HG03196 (cell line): ENCODE data around the gene NDC1.
A peak's percentile ranks its signal among the peaks of the same experiment; 100 is the strongest.
"Not testable (repeated sequence)": the region's sequence is repeated elsewhere in the genome, so short reads cannot be mapped to it uniquely, and the experiment has no call there.

Source experiments
- ATAC-seq: cut with Tn5 transposase; IDR thresholded peaks from one replicate; pipeline ENCODE4 v1.9.1; 2021; ENCODE audit not compliant: unreplicated experiment

Gene NDC1

DNA sequence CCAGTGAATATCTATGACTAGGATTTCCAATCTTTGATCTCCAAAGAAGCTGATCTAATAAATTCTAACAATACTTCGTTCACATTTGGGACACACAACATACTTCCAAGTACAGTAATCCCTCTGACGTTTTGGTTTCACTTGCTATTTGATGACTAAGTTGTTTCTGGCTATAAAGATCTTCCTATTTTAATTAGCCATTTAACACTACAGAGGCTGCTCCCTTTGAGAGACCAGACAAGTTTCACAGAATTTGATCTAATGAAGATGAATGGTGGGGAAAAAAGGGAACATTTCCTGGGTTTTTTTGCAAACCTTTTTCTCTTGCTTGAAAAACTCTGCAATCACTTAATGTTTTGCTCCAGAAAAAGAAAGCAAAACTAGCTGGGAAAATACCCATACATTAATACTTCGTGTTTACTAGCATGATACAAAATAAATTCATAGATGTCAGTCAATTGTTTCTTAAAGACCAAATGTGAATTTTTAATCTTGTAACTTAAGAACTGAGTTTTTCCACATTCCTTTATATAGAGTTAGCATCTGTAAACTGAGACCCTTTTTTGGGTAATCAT lies 71.2 kb downstream of the NDC1 start:
- no peak for ATAC-seq

DNA sequence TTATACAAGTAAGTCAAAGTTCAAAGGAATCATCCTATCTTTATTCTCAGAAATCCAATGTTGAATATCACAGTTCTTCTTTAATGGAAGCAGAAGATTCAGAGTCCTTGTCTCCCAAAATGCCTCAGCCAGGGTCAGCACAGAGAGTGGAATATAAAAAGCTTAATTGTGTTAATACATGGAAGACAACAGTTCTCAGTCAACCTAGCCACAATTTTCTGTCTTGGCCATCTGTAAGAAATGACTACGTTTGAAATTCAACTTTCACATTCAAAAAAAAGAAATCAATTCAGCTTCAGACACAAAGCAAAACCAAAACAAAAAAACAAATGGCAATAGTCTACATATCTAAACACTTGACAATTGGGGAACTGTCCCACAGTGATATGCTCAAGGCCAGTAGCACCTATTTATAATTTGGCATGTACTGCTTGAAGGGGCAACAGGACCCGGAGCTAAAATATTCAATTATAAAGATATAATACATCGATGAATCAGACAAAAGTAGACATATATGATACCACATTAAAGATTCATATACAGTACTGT lies 71.8 kb downstream of the NDC1 start:
- no peak for ATAC-seq

DNA sequence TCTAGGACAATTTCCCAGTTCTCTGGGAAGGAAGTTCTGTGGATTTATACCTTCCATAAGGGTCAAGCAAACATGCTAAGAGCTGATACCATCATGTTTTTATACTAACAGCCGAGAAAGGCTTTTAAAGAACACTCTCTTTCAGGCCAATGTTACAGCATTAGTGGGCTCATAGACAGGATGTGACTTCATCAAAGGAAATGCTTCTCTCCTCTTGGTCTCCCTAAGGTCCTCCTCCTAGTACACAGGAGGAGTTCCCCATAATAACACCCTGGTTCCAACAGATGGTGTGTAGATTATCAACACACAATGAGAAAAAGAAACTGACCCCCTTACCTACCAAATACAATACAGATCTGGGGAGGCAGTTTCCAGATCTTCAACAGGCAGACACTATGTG lies 72.4 kb downstream of the NDC1 start:
- no peak for ATAC-seq

DNA sequence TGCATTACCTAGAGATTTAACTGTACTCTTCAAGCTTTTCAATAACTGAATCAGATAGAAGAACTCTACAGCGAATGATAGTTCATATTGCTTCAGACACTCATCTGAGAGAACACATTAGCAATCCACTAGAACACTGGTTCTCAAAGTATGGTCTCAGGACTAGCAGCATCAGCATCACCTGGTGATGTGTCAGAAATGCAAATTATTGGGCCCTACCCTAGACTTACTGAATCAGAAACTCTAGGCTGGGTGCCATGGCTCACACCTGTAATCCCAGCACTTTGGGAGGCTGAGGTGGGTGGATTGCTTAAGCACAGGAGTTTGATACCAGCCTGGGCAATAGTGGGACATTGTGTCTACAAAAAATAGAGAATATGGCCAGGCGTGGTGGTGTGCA lies 74.2 kb downstream of the NDC1 start:
- ATAC-seq = no peak

DNA sequence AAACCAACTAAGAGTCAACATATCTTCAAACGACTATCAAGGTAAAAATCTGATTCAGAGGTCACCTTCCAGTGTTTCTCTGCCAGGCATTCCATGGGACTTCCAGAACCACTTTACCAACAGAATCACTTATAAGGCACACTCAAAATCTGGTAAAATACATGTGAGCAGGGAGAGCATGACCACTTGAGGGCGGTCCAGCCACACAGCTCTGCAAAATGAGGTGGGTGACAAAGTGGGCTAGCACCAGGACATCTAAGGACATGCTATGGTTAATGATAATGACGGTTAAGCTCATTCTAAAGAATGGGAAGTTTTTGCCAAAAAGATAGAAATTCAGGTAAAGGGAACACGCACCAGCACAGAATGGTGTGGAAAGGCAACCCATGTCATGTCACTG lies 74.6 kb downstream of the NDC1 start:
- ATAC-seq = no peak

DNA sequence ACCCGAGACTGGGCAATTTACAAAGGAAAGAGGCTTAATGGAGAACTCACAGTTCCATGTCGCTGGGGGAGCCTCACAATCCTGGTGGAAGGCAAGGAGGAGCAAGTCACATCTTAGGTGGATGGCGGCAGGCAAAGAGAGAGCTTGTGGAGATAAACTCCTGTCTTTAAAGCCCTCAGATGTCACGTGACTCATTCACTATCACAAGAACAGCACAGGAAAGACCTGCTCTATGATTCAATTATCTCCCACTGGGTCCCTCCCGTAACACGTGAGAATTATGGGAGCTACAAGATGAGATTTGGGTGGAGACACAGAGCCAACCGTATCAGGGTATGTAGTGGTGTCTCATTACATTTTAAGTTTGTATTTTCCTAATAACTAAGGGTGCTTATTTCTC lies 77.6 kb downstream of the NDC1 start:
- not testable (repeated sequence) for ATAC-seq

DNA sequence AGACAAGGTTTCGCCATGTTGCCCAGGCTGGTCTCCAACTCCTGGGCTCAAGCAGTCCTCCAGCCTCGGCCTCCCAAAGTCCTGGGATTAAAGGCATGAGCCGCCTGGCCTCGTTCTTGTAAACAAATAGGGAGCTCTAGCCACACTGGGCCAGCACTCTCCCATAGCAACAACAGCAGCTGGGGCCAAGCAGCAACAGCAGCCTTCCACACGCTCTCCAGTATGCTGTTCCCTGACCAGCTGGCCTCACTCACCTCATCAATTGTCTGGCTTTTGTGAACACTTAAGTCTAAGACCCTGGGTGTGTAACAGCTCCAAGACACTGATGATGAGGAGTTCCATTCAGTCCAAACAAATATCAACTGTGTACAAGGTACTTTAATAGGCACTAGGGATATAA lies 82.2 kb downstream of the NDC1 start:
- ATAC-seq = no peak

DNA sequence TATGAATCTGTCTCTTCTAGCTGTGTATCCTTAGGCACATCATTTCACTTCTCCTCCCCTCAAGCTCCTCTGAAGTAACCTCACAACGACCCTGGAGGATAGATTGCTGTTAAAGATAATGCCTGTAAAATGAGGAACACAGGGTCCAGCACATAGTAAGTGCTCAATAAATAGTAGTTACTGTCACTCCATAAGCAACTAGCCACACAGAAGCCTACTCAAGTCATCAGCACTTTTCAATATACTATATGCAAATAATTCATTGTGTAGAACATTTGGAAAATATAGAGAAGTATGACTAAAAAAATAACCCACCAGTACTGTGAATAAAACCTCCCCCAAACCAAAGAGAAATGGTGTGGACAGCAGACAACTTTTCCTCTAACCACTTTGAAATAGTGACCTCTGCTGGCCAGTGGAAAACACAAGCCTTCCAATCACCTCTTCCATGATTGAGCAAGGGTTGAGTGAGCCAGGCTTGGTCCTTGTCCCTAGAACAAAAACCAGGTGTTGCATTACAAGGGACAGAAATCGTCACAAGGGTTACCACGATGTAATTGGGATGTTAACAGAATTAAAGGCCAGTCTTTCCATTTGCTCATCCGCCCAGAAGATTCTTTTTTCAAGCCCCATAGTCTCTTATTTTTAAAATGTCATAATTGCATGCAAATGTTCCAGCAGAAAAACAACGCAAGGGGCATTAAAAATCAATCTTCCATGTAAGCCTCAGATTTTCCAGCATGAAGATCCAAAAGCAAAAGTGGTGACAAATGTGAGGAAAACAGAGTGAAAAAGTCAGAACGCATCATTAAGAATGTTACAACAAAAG lies 83.4 kb downstream of the NDC1 start:
- no peak for ATAC-seq

DNA sequence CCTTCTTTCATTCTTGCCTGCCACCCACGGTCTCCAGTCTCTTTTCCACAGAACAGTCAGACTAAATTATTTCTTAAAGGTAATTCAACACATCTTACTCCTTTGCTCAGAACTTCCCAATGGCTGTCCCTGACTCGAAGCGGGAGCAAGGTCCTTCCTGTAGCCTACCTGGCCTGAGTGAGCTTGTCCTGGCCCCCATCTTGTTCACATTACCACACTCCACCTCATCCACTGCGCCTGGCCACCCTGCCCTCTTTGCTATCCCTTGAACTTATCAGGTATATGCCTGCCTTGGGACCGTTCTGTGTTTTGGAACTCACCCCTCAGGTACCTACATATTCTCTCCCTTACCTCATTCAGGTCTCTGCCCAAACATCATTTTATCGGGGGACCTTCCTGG lies 85.8 kb downstream of the NDC1 start:
- ATAC-seq = no peak

DNA sequence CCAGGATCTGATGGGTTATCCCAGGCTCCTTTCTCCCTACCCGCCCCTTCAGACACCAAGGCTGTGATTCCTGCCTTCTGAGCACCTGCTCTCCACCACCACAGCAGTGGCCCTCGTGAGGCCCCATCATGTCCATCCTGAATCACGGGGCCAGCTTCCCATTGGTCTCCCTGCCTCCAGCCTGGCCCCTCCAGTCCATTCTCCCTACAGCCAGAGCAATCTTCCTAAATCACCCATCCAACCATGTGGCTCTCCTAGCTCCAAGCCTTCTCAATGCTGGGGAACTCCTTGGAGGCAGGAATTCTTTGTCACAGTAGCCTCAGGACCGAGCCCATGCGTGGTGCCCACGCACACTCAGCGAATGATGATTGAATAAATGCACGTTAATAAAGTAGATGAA lies 90.3 kb downstream of the NDC1 start:
- ATAC-seq = no peak

DNA sequence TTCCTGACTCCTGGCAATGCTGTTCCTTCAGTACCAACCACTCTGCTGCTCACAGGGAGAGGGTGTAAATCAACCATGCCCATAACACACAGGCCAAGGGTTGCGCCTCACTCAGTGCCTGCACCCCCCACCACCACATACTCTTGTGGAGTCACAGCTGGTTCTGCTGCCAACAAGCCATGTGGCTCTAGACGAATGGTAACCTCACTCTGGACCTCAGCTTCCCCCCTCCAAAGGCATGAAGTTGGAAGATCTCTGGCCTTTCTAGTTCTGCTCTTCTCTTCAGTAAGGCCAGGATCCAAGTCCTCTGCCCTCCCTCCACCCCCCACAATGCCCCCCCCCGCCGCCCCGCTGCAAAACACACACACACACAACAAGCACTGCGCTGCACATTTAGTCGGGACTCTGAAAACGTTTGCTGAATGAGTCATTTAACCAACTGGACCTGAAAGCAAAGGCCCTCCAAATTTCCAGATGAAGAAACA lies 97.4 kb downstream of the NDC1 start:
- ATAC-seq = no peak

DNA sequence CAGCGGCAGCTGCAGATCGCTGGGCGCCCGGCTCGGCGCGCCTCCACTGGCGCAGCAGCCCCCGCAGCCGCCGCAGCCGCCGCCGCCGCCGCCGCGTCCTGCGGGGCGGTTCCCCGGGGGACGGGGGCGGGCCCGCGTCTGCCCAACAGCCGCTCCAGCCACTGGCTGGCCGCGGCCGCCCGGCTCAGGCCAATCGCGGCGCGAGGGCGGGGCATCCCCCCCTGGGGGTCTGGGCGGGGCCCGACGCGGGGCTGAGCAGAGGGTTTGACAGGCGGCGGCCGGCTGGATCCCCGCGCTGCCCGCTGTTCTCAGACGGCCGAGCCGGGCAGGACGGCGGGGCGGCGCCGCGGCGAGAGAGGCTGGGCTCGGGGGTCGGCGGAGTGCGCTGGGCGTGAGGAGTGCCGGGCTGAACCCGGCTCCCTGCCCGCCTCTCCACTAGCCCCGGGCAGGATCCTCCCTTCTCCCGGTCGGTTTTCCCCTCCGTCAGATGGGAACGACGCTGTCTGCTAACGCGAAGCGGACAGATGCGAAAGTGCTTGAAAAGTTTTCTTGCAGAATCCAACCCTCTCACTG lies 98.9 kb downstream of the NDC1 start, which contains the start of gene GLIS1:
GLIS1 (minus strand) TSS at position 56 of the 573 bp plus-strand sequence. CDS start 1,100 bp downstream, outside the sequence.
- ATAC-seq = peak; percentile 89

DNA sequence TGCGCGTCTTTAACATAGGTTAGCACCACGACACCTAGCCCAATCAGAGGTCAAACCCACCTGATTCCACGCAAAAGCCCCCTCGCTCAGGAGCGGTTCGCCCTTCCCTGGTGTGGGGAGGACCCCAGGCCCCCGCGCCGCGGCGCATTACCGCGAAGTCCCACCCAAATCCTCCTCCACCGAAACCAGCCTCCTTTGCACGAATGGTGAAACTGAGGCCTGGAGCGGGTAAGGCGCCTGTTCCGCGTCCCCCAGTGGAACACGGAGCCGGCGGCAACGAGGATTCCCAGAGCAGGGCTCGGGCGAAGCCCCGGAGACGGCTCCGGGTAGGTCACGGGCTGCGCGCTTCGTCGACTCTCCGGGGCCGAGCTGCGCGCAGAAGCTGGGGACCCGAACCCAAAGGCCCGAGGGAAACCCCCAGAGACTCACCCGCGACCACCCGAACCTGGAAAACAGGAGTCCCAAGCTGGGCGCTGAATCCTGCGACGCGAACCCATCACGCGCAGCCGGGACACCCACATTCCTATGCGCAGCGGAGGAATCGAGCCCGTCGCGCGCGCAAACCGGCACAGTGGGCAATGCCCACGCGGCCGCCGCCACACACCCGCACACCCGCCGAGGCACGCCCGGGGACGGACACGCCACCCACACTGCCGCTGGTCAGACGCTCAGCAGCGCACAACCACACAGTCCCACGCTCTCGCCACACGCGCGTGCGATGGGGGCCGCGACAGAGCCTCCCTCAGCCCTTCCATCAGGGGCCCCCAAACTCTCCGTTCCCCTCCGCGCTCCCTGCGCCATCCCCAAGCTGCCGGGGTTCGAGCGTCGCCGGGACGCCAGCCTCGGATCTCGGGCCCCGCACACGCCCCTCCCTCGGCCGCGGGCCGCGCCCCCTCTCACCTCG lies 99.6 kb downstream of the NDC1 start:
- no peak for ATAC-seq

DNA sequence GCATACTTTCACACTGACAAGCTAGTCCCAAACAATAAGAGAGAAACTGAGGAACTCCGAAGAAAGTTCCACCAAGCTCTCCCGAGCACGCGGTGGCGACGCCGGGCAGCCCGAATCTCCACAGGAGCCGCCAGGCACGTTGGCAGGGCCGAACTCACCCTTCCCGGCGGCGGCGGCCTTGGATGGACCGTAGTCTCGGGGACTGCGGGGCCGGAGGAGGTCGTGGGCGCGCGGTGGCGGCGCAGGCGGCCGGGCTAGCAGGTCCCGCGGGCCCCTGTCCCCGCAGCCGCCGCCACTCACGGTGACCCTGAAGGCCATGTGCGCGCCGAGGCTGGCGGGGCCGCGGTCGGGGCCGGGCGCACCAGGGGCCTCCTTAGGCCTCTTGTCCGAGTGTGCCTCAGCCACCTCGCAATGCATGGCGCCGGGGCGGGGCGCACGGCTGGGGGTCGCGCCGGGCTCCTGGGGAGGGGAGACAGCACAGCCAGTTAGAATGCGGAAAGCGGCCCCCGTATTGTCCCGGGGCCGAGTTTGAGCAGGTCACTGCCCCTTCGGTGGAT lies 100.4 kb downstream of the NDC1 start:
- ATAC-seq = no peak

DNA sequence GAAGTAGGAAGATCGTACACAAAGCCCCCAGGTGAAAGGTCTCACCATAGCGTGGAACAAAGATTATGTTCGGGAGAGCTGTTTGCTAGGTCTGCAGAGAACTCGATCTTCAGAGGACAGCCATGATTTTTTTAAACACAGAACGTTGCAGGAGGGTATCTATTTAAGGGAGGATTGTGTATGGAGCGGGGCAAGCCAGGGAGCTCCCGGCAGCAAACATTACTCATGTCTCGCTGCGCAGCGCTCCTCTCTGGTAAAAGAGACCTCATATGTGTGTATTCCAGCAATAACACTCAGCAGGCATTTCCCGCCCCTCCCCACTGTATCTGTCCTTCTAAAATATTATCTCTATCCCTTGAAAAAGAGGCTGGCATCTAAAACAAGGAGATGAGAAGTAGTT lies 101.8 kb downstream of the NDC1 start:
- no peak for ATAC-seq

DNA sequence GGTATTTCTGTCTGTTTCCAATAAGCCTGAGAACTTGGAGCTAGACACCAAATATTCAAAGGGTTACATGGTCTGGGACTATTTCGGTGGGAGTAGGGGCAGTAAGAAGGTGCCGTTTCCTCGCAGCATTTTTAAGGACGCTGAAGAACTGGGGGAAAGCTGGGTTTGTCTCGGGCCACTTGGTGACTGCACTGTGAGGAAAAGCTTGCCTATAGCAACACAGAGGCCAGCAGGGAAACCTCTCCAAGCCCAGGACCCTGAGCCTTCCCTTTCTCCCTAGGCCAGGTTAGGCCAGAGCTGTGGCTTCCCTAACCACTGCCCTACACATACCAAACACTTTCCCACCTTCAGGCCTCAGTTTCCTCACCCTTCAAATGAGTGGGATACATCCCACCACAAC lies 102.4 kb downstream of the NDC1 start:
- no peak for ATAC-seq

DNA sequence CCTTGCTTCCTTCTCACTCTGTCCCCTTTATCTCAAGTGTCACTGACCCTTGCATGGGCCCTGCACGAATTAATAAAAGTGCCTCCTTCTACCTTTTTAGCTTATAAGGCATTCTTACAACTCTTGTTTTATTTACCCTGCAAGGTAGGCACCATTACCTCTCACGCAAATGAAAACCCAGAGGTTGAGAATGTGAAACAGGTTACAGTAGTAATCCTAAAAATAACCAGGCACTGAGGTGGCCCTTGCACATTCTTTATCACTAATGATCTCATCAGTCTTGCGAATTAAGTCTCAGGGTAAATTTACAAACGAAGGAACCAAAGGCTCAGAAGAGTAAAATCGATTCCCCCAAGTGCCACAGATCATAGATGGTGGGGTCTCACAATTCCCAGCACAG lies 102.8 kb downstream of the NDC1 start:
- ATAC-seq = no peak

DNA sequence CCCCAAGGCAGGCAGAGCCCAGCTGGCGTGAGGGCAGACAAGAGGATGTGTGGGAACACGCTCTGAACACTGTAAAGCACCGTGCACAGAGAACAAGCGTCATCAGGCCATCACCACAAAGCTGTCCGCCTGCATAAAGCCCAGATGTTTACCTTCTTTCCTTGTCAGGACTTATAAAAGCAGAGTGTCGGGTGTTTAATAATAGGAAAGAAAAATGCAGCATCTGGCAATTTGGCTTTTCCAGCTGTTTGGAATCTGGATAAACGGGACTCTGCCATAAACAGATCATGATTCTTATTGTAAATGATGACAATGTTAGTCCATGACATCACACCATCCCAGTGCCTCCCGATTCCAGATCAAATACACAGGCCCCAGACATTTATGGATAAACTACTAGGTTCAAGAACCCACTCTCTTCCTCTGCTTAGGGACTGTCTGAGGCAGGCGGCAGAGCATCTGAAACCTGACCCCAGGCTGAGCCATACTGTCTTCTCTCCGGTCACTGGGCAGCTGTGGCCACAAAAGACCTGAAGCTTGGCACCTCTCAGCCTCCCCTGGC lies 103.4 kb downstream of the NDC1 start:
- no peak for ATAC-seq

DNA sequence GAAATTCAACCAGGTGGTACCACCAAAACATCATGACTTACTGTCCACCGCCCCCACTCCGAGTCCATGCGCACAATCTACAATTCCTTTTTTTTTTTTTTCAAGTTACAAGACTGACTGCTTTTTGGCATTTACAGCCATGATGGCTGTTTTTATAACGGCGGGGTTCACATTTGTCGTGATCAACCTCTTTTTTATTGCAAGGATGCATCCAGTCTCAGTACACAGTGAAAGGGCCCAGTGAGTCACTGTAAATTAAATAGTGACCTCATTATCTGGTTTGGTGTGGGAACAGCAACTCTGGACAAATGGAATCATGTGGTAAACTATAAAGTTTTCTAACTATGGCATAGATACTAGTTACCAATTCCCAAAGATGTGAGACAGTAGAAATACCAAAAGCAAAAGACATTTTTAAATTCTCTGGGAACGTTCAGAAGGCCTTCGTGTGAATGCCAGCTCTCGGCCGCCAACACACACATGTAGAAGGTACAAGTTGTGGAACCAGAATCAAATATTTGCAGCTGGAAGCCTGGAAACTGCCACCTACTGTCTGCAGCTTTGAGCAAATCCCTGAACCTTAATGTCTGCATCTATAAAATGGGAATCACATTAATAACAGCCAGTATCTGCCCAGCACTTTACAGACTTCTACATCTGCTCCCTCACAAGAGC lies 104.0 kb downstream of the NDC1 start:
- no peak for ATAC-seq

DNA sequence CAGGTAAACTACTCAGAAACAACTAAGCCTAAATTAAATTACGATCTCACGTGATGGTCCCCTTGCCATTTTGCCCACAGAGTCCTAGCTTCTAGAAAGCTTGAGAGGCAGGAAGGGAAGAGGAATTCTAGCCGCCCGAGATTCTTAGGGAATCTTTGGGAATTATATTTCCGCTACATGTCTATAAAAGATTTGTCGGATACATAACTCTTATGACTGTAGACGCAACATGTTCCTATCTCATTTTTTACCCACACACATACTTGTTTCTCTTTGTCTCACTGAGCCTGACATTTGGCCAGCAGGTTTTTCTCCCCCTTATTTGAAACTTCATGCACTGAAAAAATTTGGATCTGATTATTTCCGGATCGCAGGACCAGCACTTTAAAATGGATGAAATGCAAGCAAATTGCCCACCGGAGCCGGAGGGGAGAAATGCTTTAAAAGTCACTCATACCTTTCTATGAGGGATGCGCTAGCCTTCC lies 104.6 kb downstream of the NDC1 start:
- ATAC-seq = no peak
